IPS DF 4.7 (cell line): ENCODE results near the gene SYNJ2BP.
"Not testable (repeated sequence)": the region's sequence is repeated elsewhere in the genome, so short reads cannot be mapped to it uniquely, and the experiment has no call there.

ENCODE experiments used
- DNase-seq: peaks from one replicate; pipeline ENCODE4 v3.0.0-alpha.2; 2013; ENCODE audit warnings: low spot score; ENCODE audit errors: extremely low read depth

SYNJ2BP gene, protein sequence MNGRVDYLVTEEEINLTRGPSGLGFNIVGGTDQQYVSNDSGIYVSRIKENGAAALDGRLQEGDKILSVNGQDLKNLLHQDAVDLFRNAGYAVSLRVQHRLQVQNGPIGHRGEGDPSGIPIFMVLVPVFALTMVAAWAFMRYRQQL

DNA sequence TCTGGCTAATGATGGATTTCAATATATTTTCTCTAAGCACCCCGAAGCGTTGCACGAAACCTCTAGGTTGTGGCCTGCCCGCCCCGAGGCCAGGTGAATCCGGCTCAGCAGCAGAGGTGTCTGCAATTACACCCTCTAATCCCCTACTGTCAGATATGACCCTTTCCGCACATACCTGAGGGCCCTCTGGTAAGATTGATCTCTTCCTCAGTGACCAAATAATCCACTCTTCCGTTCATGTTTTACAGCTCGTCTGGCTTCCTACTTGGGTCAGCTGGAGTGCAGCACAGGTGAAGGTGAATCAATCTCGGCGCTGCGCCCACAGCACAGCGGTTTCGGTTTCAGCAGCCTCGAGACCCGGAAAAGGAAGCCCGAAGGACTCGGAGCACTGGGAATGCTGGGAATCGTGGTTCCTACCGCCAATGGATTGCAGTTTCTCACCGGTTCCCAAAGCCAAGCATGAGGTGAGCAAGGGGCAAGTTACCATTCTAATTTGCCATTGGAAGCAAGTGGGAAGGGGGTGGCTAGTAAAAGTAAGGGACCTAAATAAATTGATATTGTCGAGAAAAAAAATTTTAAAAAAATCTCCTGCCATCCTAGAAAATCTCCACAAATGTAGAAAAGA, at the start of gene SYNJ2BP:
Gene SYNJ2BP (minus strand): TSS at position 366 of the 625 bp plus-strand sequence. CDS start 127 bp downstream, at position 239.
- peak; percentile 80 for DNase-seq

DNA sequence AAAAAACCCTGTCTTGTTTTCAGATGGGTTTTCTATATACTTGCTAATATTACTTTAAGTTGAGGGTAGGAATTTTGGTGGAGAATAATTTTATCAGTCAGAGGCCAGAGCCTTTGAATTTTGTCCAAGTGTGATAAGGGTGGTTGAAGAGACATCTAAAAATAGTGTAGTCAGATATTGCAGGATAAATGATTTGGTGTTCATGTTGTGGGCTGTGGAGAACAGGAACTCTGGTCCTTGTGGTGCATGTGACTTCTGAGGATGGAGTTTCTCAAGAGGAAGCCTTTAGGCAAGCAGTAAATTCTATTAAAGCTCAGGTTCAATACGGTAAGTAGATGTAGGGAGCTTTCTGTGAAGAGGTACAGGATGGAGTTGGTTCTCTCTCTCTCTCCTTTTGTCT, 37.8 kb upstream of the SYNJ2BP start:
- no peak for DNase-seq

DNA sequence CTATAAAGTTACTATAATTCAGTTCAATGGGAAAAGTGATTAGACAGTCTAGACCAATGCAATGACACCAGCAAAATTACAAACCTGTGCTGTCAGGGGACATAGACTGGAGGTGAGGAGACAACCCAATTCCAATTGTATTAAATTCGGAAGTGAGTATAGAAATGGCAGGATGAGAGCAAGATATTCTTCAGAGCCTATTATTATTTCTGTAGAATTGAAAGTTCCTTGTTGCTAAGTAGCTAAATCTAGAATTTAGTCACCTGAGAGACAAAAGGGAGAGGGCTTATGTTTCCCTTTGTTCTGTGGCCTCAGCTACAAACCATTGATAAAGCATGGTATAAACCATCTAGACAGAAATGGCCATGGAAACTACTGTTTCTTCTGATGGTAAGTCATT, 35.0 kb upstream of the SYNJ2BP start, which contains the start of gene ADAM21:
Gene ADAM21 (plus strand): TSS at position 301 of the 400 bp plus-strand sequence. CDS start 5,326 bp downstream, outside the sequence.
- DNase-seq, result no peak

DNA sequence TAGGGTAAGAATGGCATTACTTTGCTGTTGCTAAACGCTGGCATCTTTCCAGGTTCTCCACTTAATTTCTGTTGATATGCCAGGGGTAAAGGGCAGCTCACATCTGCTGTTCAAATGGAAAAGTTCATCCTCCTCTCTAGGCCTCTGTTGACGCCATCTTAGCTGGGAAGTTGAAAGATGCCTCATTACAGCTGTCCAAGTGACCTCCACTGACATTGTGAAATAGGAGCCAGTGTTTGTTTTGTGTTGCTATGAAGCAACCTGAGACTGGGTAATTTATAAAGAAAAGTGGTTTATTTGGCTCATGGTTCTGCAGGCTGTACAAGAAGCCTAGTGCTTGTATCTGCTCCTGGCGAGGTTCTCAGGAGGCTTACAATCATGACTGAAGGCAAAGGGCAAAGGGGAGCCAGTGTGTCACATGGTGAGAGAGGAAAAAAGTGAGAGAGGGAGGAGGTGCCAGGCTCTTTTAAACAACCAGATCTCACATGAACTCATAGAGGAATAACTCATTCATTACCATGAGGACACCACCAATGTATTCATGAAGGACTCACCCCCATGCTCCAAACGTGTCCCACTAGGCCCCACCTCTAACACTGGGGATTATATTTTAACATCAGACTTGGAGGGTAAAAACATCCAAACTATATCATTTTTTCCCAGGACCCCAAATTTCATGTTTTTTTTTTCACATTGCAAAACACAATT, 31.9 kb upstream of the SYNJ2BP start:
- DNase-seq, result no peak

DNA sequence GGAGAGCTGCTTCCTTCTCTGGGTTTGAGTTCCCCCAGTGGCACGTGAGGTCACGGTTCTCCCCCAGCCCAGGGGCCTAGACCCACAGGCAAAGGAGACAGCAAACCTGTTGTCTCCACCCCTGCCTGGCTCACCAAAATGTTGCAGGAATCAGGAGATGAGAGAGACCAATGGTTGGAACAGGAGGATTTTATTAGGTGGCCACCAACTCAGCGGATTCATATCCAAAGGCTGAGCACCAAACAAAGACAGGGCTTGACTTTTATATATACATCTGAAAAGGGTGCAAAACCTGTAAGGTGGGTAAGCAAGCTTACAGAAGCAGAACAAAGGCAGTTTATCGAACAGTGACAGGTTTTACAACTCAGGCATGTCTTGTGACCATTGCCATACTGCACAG, 25.9 kb upstream of the SYNJ2BP start:
- DNase-seq, result no peak

DNA sequence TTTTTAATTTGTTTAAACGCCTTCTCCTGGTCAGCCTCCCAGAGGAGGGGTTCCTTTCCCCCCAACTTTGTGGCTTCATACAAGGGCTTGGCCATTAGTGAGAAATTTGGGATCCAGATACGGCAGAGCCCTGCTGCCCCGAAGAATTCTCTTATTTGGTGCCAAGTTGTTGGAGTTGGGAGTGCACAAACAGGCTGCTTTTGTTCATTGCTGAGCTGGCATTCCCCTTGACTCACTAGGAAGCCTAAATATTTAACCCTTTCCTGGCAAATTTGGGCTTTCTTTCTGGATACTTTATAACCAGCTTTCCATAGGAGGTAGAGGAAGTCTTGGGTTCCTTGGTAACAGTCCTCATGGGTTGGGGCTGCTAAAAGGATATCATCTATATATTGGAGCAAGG, 24.8 kb upstream of the SYNJ2BP start:
- no peak for DNase-seq

DNA sequence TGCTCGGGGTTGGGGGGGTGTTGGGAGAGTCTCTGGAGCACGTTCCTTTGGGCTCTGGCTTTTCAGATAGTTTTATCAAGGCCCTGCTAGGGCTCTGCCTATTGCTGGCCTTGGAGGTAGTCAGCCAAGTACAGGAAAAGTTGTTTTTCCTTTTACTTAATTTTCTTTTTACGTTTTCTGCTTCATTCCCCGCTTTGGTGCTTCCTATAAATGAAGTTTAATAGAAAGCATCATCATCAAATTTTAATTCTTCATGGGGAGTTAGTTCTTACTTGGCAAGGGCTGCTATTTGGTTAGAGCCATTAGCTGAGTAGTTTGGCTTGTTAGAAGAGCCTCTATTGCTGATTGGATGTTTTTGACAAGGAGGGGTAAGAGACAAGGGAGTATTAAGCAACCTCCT, 20.0 kb upstream of the SYNJ2BP start:
- DNase-seq, result no peak

DNA sequence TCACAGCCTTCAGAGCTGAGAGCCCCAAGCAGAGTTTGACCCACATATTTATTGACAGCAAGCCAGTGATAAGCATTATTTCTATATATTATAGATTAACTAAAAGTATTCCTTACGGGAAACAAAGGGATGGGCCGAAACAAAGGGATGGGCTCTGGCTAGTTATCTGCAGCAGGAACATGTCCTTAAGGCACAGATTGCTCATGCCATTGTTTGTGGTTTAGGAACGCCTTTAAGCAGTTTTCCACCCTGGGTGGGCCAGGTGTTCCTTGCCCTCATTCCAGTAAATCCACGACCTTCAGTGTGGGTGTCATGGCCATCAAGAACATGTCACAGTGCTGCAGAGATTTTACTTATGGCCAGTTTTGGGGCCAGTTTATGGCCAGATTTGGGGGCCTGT, 9.7 kb upstream of the SYNJ2BP start:
- DNase-seq, result not testable (repeated sequence)

DNA sequence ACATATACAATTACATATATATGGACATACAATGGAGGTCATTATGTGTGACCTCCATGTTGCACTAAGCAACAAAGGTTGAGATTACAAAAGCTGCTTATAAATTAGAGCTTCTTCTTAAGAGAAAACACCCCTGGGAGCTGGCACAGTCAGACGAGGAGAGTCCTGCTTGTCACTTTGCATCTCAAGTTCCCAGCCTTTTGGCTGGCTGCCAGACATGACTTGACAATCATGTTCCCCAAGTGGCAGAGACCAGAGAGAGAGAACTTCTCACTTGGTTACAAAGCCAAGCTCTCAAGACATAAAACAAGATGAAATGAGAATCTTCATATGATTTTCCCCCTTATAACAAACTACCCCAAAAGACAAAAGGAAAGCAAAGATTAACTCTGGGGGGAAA, 8.5 kb upstream of the SYNJ2BP start:
- no peak for DNase-seq

DNA sequence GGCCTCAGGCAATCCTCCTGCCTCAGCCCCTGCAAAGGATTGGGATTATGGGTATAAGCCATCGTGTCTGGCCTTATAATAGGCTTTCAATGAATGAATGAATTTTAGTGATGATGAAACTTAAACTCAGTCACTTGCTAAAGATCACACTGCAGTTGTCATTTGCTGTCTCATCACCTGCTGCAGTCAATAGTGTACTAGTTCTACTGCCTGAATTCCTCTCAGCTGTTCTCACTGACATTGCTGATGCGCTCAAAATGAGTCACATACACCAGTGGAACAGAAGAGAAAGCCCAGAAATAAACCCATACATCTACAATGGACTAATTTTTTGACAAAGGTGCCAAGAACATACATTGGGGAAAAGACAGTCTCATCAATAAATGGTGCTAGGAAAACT, 5.6 kb upstream of the SYNJ2BP start:
- no peak for DNase-seq

DNA sequence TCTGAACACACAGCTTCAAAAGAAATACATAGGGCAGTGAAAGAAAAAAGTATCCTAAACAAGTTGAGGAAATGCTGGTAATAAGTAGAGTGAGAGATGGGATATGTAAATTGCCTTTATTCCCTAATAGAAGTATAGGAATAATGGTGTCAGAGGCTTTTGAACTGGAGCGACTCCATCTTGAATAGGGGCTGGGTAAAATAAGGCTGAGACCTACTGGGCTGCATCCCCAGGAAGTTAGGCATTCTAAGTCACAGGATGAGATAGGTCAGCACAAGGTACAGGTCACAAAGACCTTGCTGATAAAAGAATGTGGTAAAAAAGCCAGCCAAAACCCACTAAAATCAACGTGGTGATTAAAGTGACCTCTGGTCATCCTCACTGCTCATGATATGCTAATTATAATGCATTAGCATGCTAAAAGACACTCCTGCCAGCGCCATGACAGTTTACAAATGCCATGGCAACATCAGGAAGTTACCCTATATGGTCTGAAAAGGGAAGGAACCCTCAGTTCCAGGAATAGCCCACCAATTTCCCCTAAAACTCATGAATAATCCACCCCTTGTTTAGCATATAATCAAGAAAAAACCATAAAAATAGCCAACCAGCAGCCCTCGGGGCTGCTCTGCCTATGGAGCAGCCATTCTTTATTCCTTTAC, 2.5 kb upstream of the SYNJ2BP start:
- not testable (repeated sequence) for DNase-seq

DNA sequence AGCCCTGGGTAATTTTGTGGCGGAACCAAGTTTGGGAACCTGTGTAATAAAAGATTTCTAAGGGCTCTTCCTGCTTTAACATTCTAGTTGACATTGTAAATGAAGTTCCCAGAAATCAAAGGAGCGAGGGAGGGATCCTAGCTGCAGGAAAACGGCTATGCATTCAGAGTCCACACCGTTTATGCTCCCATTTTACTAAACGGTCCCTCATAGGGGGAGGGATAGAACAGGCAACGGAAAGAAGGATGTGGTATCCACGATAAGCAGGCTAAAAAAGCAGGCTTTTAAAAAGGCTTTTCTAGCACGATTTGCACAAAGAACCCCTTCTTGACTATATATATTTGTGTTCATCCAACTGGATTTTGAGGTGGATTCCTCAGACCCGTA, 559 bp downstream of the SYNJ2BP start:
- DNase-seq, result no peak

DNA sequence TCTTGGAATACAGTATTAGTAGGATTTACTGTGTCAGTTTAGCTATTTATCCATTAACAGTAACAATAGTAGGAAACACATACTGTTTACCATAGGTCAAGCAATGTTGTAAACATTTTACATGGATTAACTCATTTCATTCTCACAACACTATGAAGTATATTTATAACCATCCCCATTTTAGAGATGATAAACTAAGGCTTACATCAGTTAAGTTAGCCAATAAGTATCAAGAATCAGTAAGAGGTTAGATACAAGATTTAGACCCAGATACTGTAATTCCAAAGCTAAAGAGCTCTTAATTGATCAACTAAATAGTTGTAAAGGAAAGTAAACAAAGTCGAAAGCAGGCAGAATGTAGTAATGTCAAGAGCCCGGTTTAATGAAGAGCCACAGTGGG, 1.1 kb downstream of the SYNJ2BP start:
- no peak for DNase-seq

DNA sequence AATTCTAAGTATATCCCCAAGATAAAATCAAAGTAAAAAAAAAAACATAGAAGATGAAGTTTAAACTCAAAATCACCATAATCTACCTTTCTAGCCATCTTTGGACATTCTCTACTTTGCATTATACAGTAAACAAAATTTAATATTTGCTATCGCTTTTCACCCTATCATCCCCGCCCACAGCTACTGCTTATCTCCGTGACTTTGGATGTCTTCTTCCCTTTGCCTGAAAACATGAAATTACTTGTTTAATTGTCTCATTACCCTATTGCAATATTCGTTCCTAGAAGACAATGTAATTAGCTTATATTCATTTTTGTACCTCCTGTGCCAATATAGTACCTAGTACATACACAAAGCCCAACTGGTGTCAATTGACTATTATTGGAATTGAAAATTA, 9.3 kb downstream of the SYNJ2BP start:
- no peak for DNase-seq

DNA sequence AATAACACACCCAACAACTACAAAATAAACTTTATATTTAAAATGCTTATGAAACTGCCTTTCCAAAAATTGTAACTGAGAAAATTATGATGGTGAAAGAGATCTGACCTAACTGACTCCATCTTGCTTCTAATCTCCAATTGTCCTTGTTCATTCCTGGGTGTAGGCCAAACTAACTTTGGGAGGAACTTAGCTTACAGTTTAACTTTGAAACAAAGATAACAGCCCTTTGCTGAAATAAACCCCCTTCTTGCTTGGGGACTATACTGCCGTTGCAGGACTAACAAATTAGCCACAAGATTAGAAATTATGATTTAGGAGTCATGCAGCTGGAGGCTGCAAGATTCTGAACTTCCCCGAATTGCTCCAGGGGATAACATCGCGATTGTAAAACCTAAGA, 10.7 kb downstream of the SYNJ2BP start:
- not testable (repeated sequence) for DNase-seq

DNA sequence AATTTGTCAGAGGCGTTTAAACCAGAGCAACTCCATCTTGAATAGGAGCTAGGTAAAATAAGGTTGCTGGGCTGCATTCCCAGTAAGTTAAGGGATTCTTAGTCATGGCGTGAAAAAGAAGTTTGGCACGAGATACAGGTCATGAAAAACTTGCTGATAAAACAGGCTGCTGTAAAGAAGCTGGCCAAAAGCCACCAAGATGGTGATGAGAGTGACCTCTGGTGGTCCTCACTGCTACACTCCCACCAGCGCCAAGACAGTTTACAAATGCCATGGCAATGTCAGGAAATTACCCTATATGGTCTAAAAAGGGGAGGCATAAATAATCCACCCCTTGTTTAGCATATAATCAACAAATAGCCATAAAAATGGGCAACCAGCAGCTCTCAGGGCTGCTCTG, 13.6 kb downstream of the SYNJ2BP start:
- peak; percentile 25 for DNase-seq

DNA sequence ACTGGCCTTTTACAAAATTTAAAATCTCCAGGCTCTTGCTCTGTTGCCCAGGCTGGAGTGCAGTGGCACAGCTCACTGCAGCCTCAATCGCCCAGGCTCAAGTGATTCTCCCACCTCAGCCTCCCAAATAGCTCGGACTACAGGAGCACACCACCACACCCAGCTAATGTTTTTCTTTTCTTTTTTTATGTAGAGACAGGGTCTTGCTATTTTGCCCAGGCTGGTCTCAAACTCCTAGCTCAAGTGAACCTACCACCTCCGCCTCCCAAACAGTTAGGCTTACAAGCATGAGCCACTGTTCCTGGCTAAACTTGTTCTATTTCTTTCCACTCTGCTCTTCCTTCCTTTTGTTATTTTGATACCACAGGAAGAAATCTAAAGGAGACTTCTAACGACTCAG, 15.2 kb downstream of the SYNJ2BP start:
- DNase-seq, result peak; percentile 14

DNA sequence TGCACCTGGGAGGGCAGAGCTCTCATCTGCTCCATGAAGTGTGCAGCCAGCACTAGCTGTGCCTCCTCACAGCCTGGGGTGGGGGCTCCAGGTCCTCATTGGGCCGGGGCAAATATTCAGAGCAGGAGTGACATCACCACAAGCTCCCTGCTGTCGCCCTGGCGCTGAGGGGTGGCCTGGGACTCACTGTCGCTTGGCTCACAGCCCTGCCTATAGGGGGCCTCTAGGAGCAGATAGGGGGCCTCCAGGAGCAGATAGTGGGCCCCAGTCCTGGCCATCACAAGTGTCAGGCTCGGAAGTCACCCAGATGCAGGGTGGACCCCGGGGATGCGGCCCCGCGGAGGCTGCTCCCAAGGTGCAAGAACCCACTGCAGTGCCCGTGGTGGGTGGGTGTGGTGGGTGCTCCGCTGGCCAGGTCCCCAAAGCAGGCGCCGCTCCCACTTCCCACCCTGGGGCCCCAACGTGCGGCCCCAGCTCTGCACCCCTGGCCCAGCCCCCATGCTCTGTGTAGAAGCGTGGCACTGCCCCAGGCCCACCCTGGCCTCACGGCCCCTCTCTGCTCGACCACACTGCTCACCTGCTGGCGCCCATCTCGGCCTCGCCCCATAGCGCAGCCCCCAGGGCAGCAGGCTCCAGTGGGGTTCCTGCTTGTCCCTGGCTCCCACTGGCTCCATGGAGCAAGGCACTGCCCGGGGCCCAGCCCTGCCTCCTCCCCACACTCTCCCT, 18.0 kb downstream of the SYNJ2BP start:
- DNase-seq, result no peak

DNA sequence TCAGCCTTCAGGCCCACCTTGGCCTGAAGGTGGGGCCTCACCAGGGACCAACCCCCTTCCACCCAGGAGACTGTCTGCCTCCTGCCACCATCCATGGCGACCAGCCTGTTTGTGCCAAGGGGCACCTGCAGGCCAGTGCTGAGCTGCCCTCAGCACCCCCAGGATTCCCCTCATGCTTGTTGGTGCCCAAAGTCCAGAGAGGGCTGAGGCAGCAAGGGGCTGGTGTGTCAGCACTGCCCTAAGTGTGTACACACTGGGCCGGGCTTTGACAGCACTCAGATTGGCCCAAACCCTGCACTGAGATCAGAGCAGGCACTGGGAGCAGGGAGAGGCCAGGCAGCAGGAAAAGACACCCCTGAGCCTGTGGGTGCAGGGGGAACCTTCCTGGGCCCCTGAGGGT, 18.6 kb downstream of the SYNJ2BP start:
- DNase-seq, result no peak

DNA sequence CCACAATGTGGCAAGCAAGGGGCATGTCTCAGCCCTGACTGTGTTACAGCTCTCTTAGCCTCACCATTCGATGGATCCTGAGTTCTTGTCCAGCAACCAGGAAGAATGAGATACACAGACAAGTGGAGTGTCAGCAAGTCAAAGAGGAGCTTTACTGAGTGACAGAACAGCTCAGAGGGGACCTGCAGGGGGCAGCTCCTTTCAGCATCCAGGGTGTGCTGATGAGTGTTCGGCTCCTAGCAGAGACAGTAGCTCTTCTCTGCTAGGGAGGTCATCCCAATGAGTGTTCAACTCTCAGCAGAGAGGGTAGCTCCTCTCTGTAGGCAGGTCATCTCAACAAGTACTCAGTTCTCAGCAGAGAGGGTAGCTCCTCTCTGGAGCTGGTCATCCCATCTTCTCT, 19.1 kb downstream of the SYNJ2BP start:
- DNase-seq, result no peak

DNA sequence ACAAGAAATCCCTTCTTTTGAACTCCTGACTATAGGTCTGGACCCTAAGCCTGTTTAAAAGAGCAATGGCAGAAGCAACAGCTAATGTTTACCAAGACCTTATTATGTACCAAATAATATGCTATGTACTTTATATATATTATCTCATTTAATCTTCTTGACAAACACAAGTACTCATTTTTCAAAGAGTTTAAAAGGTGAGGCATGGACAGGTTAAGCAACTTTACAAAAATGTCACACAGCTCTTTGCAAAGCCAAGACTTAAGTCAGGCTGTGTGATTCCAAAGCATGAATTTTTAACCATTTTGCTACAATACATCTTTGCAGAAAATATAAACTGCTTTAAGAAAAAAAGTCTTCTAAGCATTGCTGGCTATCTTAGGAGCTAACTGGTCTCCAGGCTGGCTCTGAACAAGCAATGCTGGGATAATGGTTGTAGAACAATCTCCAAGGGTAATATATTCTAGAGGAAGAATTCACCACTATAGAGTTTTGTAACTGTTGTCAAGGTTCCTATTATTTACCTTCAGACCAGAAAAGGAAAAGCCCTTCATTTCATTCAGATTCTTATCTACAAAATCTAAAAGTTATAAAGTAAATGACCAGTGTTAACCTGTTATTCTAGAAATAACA, 22.1 kb downstream of the SYNJ2BP start:
- DNase-seq, result no peak
